WI38 (cell line): ENCODE data around the gene SLX1A.
"Not testable (repeated sequence)": the region's sequence is repeated elsewhere in the genome, so short reads cannot be mapped to it uniquely, and the experiment has no call there.

ENCODE experiments used
- H3K4me3 ChIP-seq: 2 replicates; pipeline ENCODE4 v1.5.1; 2011; ENCODE audit warnings: low read depth, mild to moderate bottlenecking, control low read depth, low read length
- CTCF ChIP-seq: IDR thresholded peaks from 2 replicates; pipeline ENCODE4 v1.5.1; 2012; ENCODE audit warnings: low read depth, mild to moderate bottlenecking, control low read depth, low read length

The SLX1A gene

GRCh38 chr16:30152517-30152916 is 41.2 kb upstream of the SLX1A start:
- no peak for TF ChIP-seq CTCF
- no peak overlapping the region for H3K4me3 ChIP-seq

GRCh38 chr16:30155188-30155587 is 38.5 kb upstream of the SLX1A start:
- H3K4me3 ChIP-seq: no peak overlapping the region
- TF ChIP-seq CTCF: no peak

- H3K4me3 ChIP-seq: no peak overlapping the region
- no peak for TF ChIP-seq CTCF
These were observed 36.5 kb upstream of the SLX1A start for GRCh38 chr16:30157214-30157613.

- H3K4me3 ChIP-seq: no peak overlapping the region
- no peak for TF ChIP-seq CTCF
These were observed 30.1 kb upstream of the SLX1A start for GRCh38 chr16:30163538-30163937.

- TF ChIP-seq CTCF: no peak
- H3K4me3 ChIP-seq: no peak overlapping the region
These were observed 27.3 kb upstream of the SLX1A start for GRCh38 chr16:30166202-30166902.

GRCh38 chr16:30168746-30169145 is 24.9 kb upstream of the SLX1A start:
- not testable (repeated sequence) for H3K4me3 ChIP-seq

- not testable (repeated sequence) for H3K4me3 ChIP-seq
These were observed 24.3 kb upstream of the SLX1A start for GRCh38 chr16:30169416-30169815.

- H3K4me3 ChIP-seq: not testable (repeated sequence)
These were observed 23.5 kb upstream of the SLX1A start for GRCh38 chr16:30170145-30170544.

- no peak overlapping the region for H3K4me3 ChIP-seq
- TF ChIP-seq CTCF: no peak
These were observed 20.6 kb upstream of the SLX1A start for GRCh38 chr16:30173054-30173453.

- not testable (repeated sequence) for H3K4me3 ChIP-seq
These were observed 16.8 kb upstream of the SLX1A start for GRCh38 chr16:30176876-30177275.
